ENCODE data around the gene EMD. TPM values are rescaled to one million over a fixed set of nuclear protein-coding genes. Genes with fewer than 3 reads are reported as not detected.
A peak's percentile ranks its signal among the peaks of the same experiment; 100 is the strongest.

EMD gene
- polyA plus RNA-seq, 1 donor (not counting 4 experiments of a cell fraction or from before 2014, with no cell fraction given): 36.9 TPM

DNA sequence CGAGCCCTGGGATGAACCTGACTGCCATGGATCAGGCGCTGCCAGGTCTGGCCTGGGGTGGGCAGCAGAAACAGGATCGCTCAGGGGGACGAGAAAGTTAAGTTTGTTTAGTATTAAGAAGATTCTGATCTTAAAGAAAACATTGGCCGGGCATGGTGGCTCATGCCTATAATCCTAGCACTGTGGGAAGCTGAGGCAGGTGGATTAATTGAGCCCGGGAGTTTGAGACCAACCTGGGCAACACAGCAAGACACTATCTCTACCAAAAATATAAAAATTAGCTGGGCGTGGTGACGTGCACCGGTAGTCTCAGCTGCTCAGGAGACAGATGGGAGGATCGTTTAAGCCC, 4.0 kb upstream of the EMD start:
- FAIRE-seq (no peak), DNase-seq (ENCODE audit: low read depth, low spot score) (no peak)
- dilution Hi-C loops (cut with MboI; ENCODE audit: extremely low pct_ligation_motif_present, low sequenced_read_pairs): no loop called here
- H3K27ac ChIP-seq (ENCODE audit: control insufficient read depth, insufficient read depth, low read length): no peak overlapping the region
- peaks cover 14% of the 10 kb centered on the region for H3K79me2 ChIP-seq (ENCODE audit: control insufficient read depth, insufficient read depth, low read length)
- H4K20me1 ChIP-seq (ENCODE audit: control insufficient read depth, extremely low read depth, insufficient read depth, low read length): no peaks in the 10 kb centered on the region
- peak overlapping the region; percentile 10 for H3K4me2 ChIP-seq (ENCODE audit: control insufficient read depth, extremely low read depth, insufficient read depth, low read depth, low read length)
- TF ChIP-seq, protein P1, sequence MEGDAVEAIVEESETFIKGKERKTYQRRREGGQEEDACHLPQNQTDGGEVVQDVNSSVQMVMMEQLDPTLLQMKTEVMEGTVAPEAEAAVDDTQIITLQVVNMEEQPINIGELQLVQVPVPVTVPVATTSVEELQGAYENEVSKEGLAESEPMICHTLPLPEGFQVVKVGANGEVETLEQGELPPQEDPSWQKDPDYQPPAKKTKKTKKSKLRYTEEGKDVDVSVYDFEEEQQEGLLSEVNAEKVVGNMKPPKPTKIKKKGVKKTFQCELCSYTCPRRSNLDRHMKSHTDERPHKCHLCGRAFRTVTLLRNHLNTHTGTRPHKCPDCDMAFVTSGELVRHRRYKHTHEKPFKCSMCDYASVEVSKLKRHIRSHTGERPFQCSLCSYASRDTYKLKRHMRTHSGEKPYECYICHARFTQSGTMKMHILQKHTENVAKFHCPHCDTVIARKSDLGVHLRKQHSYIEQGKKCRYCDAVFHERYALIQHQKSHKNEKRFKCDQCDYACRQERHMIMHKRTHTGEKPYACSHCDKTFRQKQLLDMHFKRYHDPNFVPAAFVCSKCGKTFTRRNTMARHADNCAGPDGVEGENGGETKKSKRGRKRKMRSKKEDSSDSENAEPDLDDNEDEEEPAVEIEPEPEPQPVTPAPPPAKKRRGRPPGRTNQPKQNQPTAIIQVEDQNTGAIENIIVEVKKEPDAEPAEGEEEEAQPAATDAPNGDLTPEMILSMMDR (optimal IDR thresholded peaks at IDR 0.05 in 1 of 3, IDR thresholded peaks at IDR 0.05 in 1 of 3, conservative IDR thresholded peaks at IDR 0.05 in 1 of 3; ENCODE audit: extremely low read depth in 1 of 3, insufficient read depth in 2 of 3, low read length in 3 of 3): no peak
- no peak for TF ChIP-seq EZH2 (IDR thresholded peaks at IDR 0.05; ENCODE audit: low read length)
- H3K9me3 ChIP-seq (ENCODE audit: control insufficient read depth, low read depth, low read length): peaks cover 2% of the 10 kb centered on the region
- H3K27me3 ChIP-seq (ENCODE audit: control insufficient read depth, extremely low read depth, insufficient read depth, low read length): no peaks in the 10 kb centered on the region
- no peak overlapping the region for H2AFZ ChIP-seq (ENCODE audit: control insufficient read depth, low read length)
- H3K4me3 ChIP-seq (ENCODE audit: control insufficient read depth in 2 of 3, extremely low read depth in 1 of 3, insufficient read depth in 2 of 3, low read depth in 1 of 3, low read length in 3 of 3): no peak overlapping the region
- H3K4me1 ChIP-seq (ENCODE audit: control insufficient read depth, extremely low read depth, insufficient read depth, low read length): peaks cover 27% of the 10 kb centered on the region
- no peaks in the 10 kb centered on the region for H3K9me1 ChIP-seq (ENCODE audit: control insufficient read depth, extremely low read depth, insufficient read depth, low read length)
- H3K36me3 ChIP-seq (ENCODE audit: control insufficient read depth in 2 of 2, extremely low read depth in 1 of 2, insufficient read depth in 2 of 2, low read length in 2 of 2): no peaks in the 10 kb centered on the region
- no peak overlapping the region for H3K9ac ChIP-seq (ENCODE audit: control insufficient read depth, extremely low read depth, insufficient read depth, low read length)

DNA sequence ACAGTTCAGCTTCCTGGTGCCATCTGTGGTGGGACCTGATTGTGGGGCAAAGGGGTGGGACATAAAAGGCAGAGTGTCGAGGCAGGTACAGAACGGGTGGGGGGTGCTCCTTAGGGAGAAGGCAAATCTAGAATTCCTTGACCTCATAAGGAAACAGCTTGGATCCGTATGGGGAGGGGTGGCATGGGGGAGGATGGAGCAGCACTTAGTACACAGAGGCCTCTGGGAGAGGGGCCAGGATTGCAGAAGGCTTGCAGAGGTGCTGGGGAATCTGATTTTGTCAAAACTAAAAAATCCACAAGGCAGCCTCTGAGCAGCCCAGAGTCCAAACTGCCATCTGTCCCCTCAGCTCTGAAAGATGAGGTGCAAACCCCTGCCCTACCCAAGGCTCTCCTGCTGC, 2.3 kb upstream of the EMD start:
- no peak for FAIRE-seq
- H3K27ac ChIP-seq (ENCODE audit: control insufficient read depth, insufficient read depth, low read length): no peak overlapping the region

More for the DNA sequence above, 2.3 kb upstream of the EMD start:
- H3K4me1 ChIP-seq (ENCODE audit: control insufficient read depth, extremely low read depth, insufficient read depth, low read length): peaks cover 33% of the 10 kb centered on the region
- dilution Hi-C loops (cut with MboI; ENCODE audit: extremely low pct_ligation_motif_present, low sequenced_read_pairs): no loop called here
- no peaks in the 10 kb centered on the region for H4K20me1 ChIP-seq (ENCODE audit: control insufficient read depth, extremely low read depth, insufficient read depth, low read length)
- H3K36me3 ChIP-seq (ENCODE audit: control insufficient read depth in 2 of 2, extremely low read depth in 1 of 2, insufficient read depth in 2 of 2, low read length in 2 of 2): peaks cover 1 to 9% of the 10 kb centered on the region in 2 experiments
- no peaks in the 10 kb centered on the region for H3K9me1 ChIP-seq (ENCODE audit: control insufficient read depth, extremely low read depth, insufficient read depth, low read length)
- peaks cover 2% of the 10 kb centered on the region for H3K9me3 ChIP-seq (ENCODE audit: control insufficient read depth, low read depth, low read length)
- H3K9ac ChIP-seq (ENCODE audit: control insufficient read depth, extremely low read depth, insufficient read depth, low read length): no peak overlapping the region
- no peak overlapping the region for H2AFZ ChIP-seq (ENCODE audit: control insufficient read depth, low read length)
- H3K27me3 ChIP-seq (ENCODE audit: control insufficient read depth, extremely low read depth, insufficient read depth, low read length): no peaks in the 10 kb centered on the region
- H3K79me2 ChIP-seq (ENCODE audit: control insufficient read depth, insufficient read depth, low read length): peaks cover 13% of the 10 kb centered on the region
- DNase-seq (ENCODE audit: low read depth, low spot score): no peak
- no peak overlapping the region for H3K4me2 ChIP-seq (ENCODE audit: control insufficient read depth, extremely low read depth, insufficient read depth, low read depth, low read length)
- H3K4me3 ChIP-seq (ENCODE audit: control insufficient read depth in 2 of 3, extremely low read depth in 1 of 3, insufficient read depth in 2 of 3, low read depth in 1 of 3, low read length in 3 of 3): no peak overlapping the region
- TF ChIP-seq EZH2 (IDR thresholded peaks at IDR 0.05; ENCODE audit: low read length): no peak
- TF ChIP-seq, protein P1 (optimal IDR thresholded peaks at IDR 0.05 in 1 of 3, IDR thresholded peaks at IDR 0.05 in 1 of 3, conservative IDR thresholded peaks at IDR 0.05 in 1 of 3; ENCODE audit: extremely low read depth in 1 of 3, insufficient read depth in 2 of 3, low read length in 3 of 3): no peak

All from keratinocyte (primary cell).